ENCODE data around the gene POSTN. TPM values are rescaled to one million over a fixed set of nuclear protein-coding genes. Genes with fewer than 3 reads are reported as not detected.

The POSTN gene
- total and polyA plus RNA-seq, 3 experiments from 2014 or later: not detected

DNA sequence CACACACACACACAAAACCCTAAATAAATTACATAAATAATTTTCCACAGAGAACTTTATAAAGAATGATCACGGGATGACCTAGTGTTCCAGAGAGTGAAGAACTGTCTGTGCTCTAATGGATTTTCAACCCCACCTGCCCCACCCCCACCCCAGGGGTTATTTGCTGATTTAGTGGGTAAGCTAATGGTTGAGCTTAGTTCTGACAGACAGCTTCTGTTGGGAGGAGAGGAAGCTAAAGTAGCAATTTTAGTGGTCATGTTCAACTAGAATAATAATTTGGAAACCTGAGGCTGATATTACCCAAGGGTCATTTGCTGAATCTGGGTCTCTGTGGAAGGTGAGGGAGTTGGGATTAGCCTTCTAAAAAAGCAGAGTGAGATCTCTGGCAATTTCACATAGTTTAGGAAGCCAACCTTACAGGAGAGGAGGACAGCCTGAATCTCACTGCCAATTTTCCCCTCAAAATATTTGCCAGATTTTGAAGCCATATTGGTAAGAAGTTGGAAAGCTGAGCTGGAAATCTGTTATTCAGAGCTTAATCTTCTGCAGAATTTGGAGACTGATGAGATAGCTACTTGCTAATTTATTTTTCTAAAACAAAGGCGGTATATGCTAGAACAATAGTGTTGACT lies 68.7 kb downstream of the POSTN start:
- no peak for DNase-seq
- Histone ChIP-seq H3K27me3 (ENCODE audit: insufficient read depth, low read length, poor library complexity, severe bottlenecking) (no peaks in the 10 kb centered on the region), H3K4me1 (ENCODE audit: insufficient read depth, low read length) (no peaks in the 10 kb centered on the region), H3K9me3 (ENCODE audit: low read length) (no peaks in the 10 kb centered on the region), H3K27ac (ENCODE audit: low read depth, low read length) (no peak overlapping the region), H3K4me3 (ENCODE audit: low read length) (no peak overlapping the region), H3K36me3 (ENCODE audit: insufficient read depth, low read length) (no peaks in the 10 kb centered on the region)
- Mint-ChIP-seq H3K4me1 (no peaks in the 10 kb centered on the region), H3K27ac (no peak overlapping the region), H3K36me3 (no peaks in the 10 kb centered on the region), H3K27me3 (no peaks in the 10 kb centered on the region), H3K9me3 (peaks cover 2 to 24% (median 6%) of the 10 kb centered on the region in 5 donors), H3K4me3 (no peak overlapping the region)
- ChIA-PET CTCF (no interaction called here), POLR2A (no interaction called here)

DNA sequence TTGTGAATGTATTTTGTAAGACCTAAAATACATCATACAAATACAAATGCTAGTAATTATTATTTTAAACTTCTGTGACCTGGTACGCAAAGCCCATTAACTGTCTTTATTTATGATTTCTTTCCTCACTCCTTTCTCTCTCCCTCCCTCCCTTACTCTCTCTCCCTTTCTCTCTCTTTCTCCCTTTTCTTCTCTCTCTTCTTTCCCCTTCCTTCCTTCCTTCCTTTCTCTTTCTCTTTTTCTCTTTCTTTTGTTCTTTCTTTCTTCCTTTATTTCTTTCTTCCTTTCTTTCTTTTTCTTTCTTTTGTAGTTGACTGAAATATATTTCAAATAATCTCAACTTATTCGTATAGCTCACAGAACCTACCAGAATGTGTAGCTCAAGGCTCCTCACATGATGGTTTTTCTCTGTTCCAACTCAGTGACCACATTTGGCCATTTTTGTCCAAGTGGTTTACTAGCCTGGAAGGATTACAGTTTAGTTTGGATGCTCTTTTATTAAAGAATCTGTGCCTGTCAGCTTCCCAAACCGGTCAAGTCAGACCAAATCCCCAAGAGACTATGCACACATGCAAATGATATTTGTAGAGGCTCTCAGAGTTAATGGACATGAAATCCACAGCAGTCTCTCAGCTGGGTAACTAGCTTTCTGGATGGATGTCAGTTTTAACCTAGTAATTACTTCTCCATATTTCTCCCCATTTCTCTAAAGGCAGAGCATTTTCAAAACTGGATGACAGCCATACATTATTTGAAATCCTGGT lies 71.7 kb downstream of the POSTN start:
- Mint-ChIP-seq H3K4me3 (no peak overlapping the region), H3K36me3 (no peaks in the 10 kb centered on the region), H3K4me1 (no peaks in the 10 kb centered on the region), H3K9me3 (peaks cover 2 to 27% (median 6%) of the 10 kb centered on the region in 5 donors), H3K27ac (no peak overlapping the region), H3K27me3 (no peaks in the 10 kb centered on the region)
- no peak overlapping the region for H3K4me3 ChIP-seq (ENCODE audit: low read length)
- H3K36me3 ChIP-seq (ENCODE audit: insufficient read depth, low read length): no peaks in the 10 kb centered on the region
- H3K27me3 ChIP-seq (ENCODE audit: insufficient read depth, low read length, poor library complexity, severe bottlenecking): no peaks in the 10 kb centered on the region
- H3K27ac ChIP-seq (ENCODE audit: low read depth, low read length): no peak overlapping the region
- POLR2A ChIA-PET: no interaction called here
- H3K4me1 ChIP-seq (ENCODE audit: insufficient read depth, low read length): no peaks in the 10 kb centered on the region
- CTCF ChIA-PET: interaction anchor here (1.6 kb wide), 1 partner anchor 12 kb away, joined by 4 read pairs; no protein-coding TSS in a partner anchor
- H3K9me3 ChIP-seq (ENCODE audit: low read length): no peaks in the 10 kb centered on the region
- no peak for DNase-seq

DNA sequence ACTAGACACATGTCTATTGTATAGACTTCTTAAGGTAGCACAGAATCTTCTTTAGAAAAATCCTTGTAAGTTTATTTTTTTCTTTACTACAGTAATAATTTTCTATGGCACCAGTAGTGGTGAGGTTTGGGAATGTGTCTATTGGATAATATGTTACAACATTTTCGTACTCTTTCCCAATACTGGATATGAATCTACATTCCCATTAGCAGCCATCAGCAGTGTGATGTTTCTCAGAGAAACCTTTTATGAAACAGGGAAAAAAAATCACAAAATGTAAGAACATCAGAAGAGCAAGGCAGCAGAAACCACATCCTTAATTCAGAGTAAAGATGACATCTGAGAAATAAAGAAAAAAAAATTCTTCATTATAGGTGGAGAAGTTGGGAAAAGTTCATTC lies 83.3 kb downstream of the POSTN start:
- peaks cover 0 to 18% (median 2%) of the 10 kb centered on the region in 5 donors for H3K9me3 Mint-ChIP-seq
- H3K27ac Mint-ChIP-seq: no peak overlapping the region
- H3K4me3 ChIP-seq (ENCODE audit: low read length): no peak overlapping the region
- no peaks in the 10 kb centered on the region for H3K27me3 ChIP-seq (ENCODE audit: insufficient read depth, low read length, poor library complexity, severe bottlenecking)
- H3K4me1 Mint-ChIP-seq: no peaks in the 10 kb centered on the region
- no peaks in the 10 kb centered on the region for H3K36me3 ChIP-seq (ENCODE audit: insufficient read depth, low read length)
- no peaks in the 10 kb centered on the region for H3K9me3 ChIP-seq (ENCODE audit: low read length)
- H3K4me1 ChIP-seq (ENCODE audit: insufficient read depth, low read length): no peaks in the 10 kb centered on the region
- ChIA-PET POLR2A (no interaction called here), CTCF (no interaction called here)
- no peaks in the 10 kb centered on the region for H3K27me3 Mint-ChIP-seq
- H3K36me3 Mint-ChIP-seq: no peaks in the 10 kb centered on the region
- no peak for DNase-seq
- H3K4me3 Mint-ChIP-seq: no peak overlapping the region
- no peak overlapping the region for H3K27ac ChIP-seq (ENCODE audit: low read depth, low read length)
